Measurements from ENCODE around the gene EVL. TPM values are rescaled to one million over a fixed set of nuclear protein-coding genes. Genes with fewer than 3 reads are reported as not detected.

Gene EVL
- 219 TPM for total RNA-seq

GRCh38 chr14:100065111-100065871, at the start of gene EVL:
Gene EVL (plus strand): TSS chr14:100065422. CDS start chr14:100065501, 79 bp downstream.

GRCh38 chr14:100159094-100159864, 94.1 kb downstream of the EVL start, which contains the start of gene DEGS2:
Gene DEGS2 (minus strand): TSS chr14:100159645. CDS start chr14:100159587, 58 bp downstream.

Small RNAs within 50 kb of the gene (small RNA-seq; reads per million reads assigned to genes)
- gene MIR151B (ENCODE audit: low replicate concordance), result 1.4 reads per million, percentile 76 among the genes with 10 or more reads in this experiment
- 206 reads per million, percentile 96 among the genes with 10 or more reads in this experiment for gene MIR342 (ENCODE audit: low replicate concordance)

Other genes with a start within 250 kb of the EVL start
- 0.31 TPM for gene DEGS2, start 94.2 kb downstream of the EVL start, total RNA-seq
- 58.8 TPM for gene YY1, start 173.7 kb downstream of the EVL start, total RNA-seq
- 86.1 TPM for gene SLC25A29, start 241.0 kb downstream of the EVL start, total RNA-seq

Data from parietal lobe (tissue), 2 donors.